ENCODE measurements around the gene CBARP. TPM values are rescaled to one million over a fixed set of nuclear protein-coding genes. Genes with fewer than 3 reads are reported as not detected.
A peak's percentile ranks its signal among the peaks of the same experiment; 100 is the strongest.

Gene CBARP
- total RNA-seq, 2 donors from 2014 or later: 0.38 to 0.58 TPM

GRCh38 chr19:1183543-1184172 is 54.1 kb downstream of the CBARP start:
- Mint-ChIP-seq H3K9me3 (no peaks in the 10 kb centered on the region), H3K4me1 (ENCODE audit: low read depth) (peaks cover 16% of the 10 kb centered on the region), H3K4me3 (no peak overlapping the region), H3K36me3 (ENCODE audit: insufficient read depth in 2 of 2) (no peaks in the 10 kb centered on the region), H3K27me3 (ENCODE audit: low read depth) (no peaks in the 10 kb centered on the region), H3K27ac (no peak overlapping the region)
- ATAC-seq (replicated peaks in 1 of 2) (peak in 1 of 2 donors; percentile 42), DNase-seq (no peak)

- ATAC-seq (replicated peaks in 1 of 2) (no peak), DNase-seq (no peak)
- no peaks in the 10 kb centered on the region for H3K36me3 Mint-ChIP-seq (ENCODE audit: insufficient read depth in 2 of 2)
- H3K27ac Mint-ChIP-seq: no peak overlapping the region
- H3K4me3 Mint-ChIP-seq: no peak overlapping the region
- H3K9me3 Mint-ChIP-seq: no peaks in the 10 kb centered on the region
- peaks cover 16% of the 10 kb centered on the region for H3K4me1 Mint-ChIP-seq (ENCODE audit: low read depth)
- no peaks in the 10 kb centered on the region for H3K27me3 Mint-ChIP-seq (ENCODE audit: low read depth)
Measured at GRCh38 chr19:1182727-1183126, 55.1 kb downstream of the CBARP start.

DNA sequence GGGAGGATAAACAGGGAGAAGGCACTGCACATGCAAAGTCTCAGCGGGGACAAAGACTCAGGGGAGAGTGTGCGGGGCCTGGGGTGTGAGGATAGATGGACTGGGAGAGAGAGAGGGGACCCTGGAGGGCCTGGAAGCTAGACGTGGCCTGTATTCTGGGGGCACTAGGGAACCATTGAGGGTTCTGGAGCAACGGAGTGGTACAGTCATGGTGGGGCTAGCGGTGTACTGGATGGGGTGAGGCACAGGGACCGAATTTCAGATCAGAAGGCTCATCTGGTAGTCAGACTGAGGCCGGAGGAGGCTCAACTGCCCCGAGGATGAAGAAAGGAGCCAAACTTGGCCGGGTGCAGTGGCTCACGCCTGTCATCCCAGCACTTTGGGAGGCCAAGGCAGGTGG is 55.7 kb downstream of the CBARP start:
- Mint-ChIP-seq H3K9me3 (no peaks in the 10 kb centered on the region), H3K4me1 (ENCODE audit: low read depth) (peaks cover 16% of the 10 kb centered on the region), H3K27me3 (ENCODE audit: low read depth) (no peaks in the 10 kb centered on the region), H3K27ac (no peak overlapping the region), H3K36me3 (ENCODE audit: insufficient read depth in 2 of 2) (no peaks in the 10 kb centered on the region), H3K4me3 (no peak overlapping the region)
- DNase-seq (no peak), ATAC-seq (replicated peaks in 1 of 2) (no peak)

DNA sequence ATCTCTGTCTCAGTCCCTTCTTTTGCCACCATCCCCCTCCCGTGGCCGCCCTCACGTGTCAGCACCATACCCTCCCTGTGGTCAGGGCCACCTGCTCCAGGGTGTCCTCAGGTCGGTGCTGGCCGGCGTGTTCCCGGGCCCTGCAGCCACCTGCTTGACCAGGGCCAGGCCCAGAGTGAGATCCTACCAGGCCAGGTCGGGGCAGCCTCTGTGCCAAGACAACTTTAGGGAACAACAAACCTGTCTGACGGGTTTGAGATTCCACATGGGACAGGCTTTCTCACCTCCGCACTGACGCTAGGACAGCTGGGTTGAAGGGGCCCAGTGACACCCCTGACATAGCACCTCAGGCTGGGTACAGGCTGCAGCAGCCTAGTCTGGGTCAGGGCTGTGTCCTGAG is 56.2 kb downstream of the CBARP start:
- no peak for DNase-seq
- no peak for ATAC-seq (replicated peaks in 1 of 2)
- Mint-ChIP-seq H3K4me3 (no peak overlapping the region), H3K27me3 (ENCODE audit: low read depth) (no peaks in the 10 kb centered on the region), H3K27ac (no peak overlapping the region), H3K4me1 (ENCODE audit: low read depth) (peaks cover 16% of the 10 kb centered on the region), H3K9me3 (no peaks in the 10 kb centered on the region), H3K36me3 (ENCODE audit: insufficient read depth in 2 of 2) (no peaks in the 10 kb centered on the region)

Other genes with a start within 250 kb of the CBARP start
- gene GRIN3B, start 237.6 kb downstream of the CBARP start, total RNA-seq: under 1 TPM; 0.10 to 0.35 TPM
- gene TMEM259, start 216.9 kb downstream of the CBARP start, total RNA-seq: 100 to 1,000 TPM; 125 to 127 TPM
- gene RNU6-2, start 216.5 kb downstream of the CBARP start, total RNA-seq: not detected
- 100 to 1,000 TPM in 1 of 2 donors, 10 to 100 TPM in 1; 98.9 to 124 TPM for gene CNN2, start 211.4 kb downstream of the CBARP start, total RNA-seq
- gene ABCA7, start 197.9 kb downstream of the CBARP start, total RNA-seq: 10 to 100 TPM; 34.3 to 37.1 TPM
- 100 to 1,000 TPM; 235 to 236 TPM for gene ARHGAP45, start 170.8 kb downstream of the CBARP start, total RNA-seq
- 100 to 1,000 TPM; 176 to 179 TPM for gene POLR2E, start 142.6 kb downstream of the CBARP start, total RNA-seq
- 100 to 1,000 TPM; 251 to 308 TPM for gene GPX4, start 134.0 kb downstream of the CBARP start, total RNA-seq
- gene SBNO2, start 63.7 kb downstream of the CBARP start, total RNA-seq: 100 to 1,000 TPM; 142 to 146 TPM
- gene STK11, start 32.2 kb downstream of the CBARP start, total RNA-seq: 10 to 100 TPM; 81.5 to 86.3 TPM
- 100 to 1,000 TPM; 169 to 201 TPM for gene ATP5F1D, start 3.7 kb upstream of the CBARP start, total RNA-seq
- 10 to 100 TPM; 72.3 to 75.4 TPM for gene MIDN, start 10.6 kb upstream of the CBARP start, total RNA-seq
- 100 to 1,000 TPM; 400 to 456 TPM for gene CIRBP, start 31.3 kb upstream of the CBARP start, total RNA-seq
- gene FAM174C, start 37.5 kb upstream of the CBARP start, total RNA-seq: 10 to 100 TPM; 59.8 to 69.1 TPM
- not detected for gene EFNA2, start 47.9 kb upstream of the CBARP start, total RNA-seq
- 100 to 1,000 TPM in 1 of 2 donors, 10 to 100 TPM in 1; 96.5 to 107 TPM for gene NDUFS7, start 145.9 kb upstream of the CBARP start, total RNA-seq
- 10 to 100 TPM; 13.6 to 17.7 TPM for gene GAMT, start 163.5 kb upstream of the CBARP start, total RNA-seq
- 100 to 1,000 TPM; 219 to 252 TPM for gene DAZAP1, start 169.6 kb upstream of the CBARP start, total RNA-seq
- gene RPS15, start 200.4 kb upstream of the CBARP start, total RNA-seq: 1,000 to 10,000 TPM; 1,293 to 1,490 TPM
- gene APC2, start 212.1 kb upstream of the CBARP start, total RNA-seq: under 1 TPM; 0.02 to 0.14 TPM
- gene C19orf25, start 241.2 kb upstream of the CBARP start, total RNA-seq: 10 to 100 TPM; 28.1 to 31.7 TPM